GM10248 (cell line): ENCODE results near the gene TLE2.
"Not testable (repeated sequence)": the region's sequence is repeated elsewhere in the genome, so short reads cannot be mapped to it uniquely, and the experiment has no call there.

Source experiments
- CTCF ChIA-PET: fragments of 300-600 bp; sonication (Branson Sonifier 250); formaldehyde crosslinking; extraction: SDS; loops from one replicate; lab custom pipeline; 2021; ENCODE audit warnings: antibody characterized with exemption; lab: Yijun Ruan, JAX
- POLR2A ChIA-PET: fragments of 350-650 bp; sonication (Branson Sonifier 250); formaldehyde crosslinking; extraction: SDS; loops from one replicate; lab custom pipeline; 2020; ENCODE audit warnings: antibody characterized with exemption; lab: Yijun Ruan, JAX
- DNase-seq: peaks from one replicate; pipeline ENCODE4 v3.0.0; 2012; ENCODE audit errors: extremely low spot score
- CTCF ChIP-seq: IDR thresholded peaks from 2 replicates; pipeline ENCODE4 v1.5.1; 2012; ENCODE audit warnings: mild to moderate bottlenecking, low read depth; ENCODE audit errors: extremely low read depth, missing control alignments, control extremely low read depth

The TLE2 gene

DNA sequence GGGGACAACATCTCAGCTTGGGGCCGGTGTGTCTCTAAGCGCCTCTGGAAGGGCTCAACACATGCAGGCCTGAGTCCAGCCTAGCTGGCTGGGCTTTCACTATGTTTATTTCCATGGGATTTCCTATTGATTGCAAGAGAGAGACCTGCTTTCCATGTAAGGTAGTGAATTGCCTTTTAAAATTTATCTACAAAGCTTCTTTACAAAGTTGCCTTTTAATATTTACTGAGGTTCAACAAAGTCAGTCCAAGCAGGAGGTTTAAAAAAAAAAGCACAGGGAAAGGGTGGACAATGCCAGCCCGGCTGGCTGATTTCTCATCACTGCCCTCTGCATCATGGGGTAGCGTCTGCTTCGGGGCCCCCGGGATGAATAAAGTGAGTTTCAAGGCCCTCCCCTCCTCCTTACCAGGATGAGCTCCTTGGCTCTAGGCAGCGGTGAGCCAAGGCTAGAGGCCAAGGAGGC is 15.8 kb downstream of the TLE2 start:
- POLR2A ChIA-PET: interaction anchor here (0.6 kb wide), 1 partner anchor 112 kb away, joined by 3 read pairs; the partner anchor contains the start of gene ZNF57
- CTCF ChIA-PET: no interaction called here
- no peak for DNase-seq
- no peak for TF ChIP-seq CTCF

- DNase-seq: no peak
- TF ChIP-seq CTCF: no peak
- ChIA-PET CTCF (no interaction called here), POLR2A (no interaction called here)
These were observed 16.3 kb downstream of the TLE2 start for GRCh38 chr19:3012621-3013262.

- CTCF ChIA-PET, POLR2A ChIA-PET, DNase-seq: not testable (repeated sequence)
These were observed 17.0 kb downstream of the TLE2 start for GRCh38 chr19:3012059-3012458.

DNA sequence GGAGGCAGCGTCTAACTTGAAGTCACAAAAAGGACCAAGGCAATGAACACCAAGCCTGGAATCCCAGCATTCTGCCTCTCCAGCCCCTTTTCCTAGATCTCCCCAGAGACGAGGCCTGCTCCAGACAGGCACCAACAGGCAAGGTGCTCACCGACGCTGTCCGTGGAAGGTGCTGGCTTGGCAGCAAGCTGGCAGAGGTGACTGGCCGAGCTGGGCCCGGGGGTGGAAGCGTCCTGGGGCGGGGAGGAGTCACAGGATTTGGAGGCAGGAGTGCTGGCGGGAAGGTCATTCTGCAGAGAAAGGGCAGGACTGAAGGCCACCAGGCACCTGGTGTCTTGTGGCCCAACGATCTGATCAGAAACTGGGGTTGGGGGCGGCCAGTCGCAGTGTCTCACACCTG is 18.2 kb downstream of the TLE2 start:
- DNase-seq: no peak
- ChIA-PET CTCF (no interaction called here), POLR2A (no interaction called here)
- TF ChIP-seq CTCF: no peak

DNA sequence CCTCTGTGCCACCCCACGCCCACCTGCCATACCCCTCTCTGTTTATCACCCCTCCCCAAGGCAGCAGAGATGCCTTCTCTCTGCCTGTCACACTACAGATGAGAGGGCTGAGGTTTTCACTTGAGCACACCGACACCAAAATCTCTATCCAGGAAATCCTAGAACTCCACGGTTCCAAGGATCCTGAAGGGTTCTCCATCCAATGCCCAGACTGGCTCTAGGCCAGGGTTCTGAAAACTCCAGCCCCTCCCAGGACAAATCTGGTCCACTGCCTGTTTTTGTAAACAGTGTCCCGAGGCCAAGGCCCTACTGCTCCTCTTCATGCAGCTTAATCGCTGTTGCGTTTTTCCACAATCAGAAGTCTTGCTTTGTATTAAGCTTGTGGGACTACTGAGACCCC is 20.1 kb downstream of the TLE2 start:
- CTCF ChIA-PET: interaction anchor here (1.5 kb wide), 1 partner anchor 66 kb away, joined by 5 read pairs; no protein-coding TSS in a partner anchor
- POLR2A ChIA-PET: no interaction called here
- TF ChIP-seq CTCF: no peak
- no peak for DNase-seq

GRCh38 chr19:3007975-3008374 is 21.1 kb downstream of the TLE2 start:
- DNase-seq: no peak
- CTCF ChIA-PET: interaction anchor here (0.7 kb wide), 1 partner anchor 68 kb away, joined by 3 read pairs; no protein-coding TSS in a partner anchor
- no peak for TF ChIP-seq CTCF
- POLR2A ChIA-PET: no interaction called here

DNA sequence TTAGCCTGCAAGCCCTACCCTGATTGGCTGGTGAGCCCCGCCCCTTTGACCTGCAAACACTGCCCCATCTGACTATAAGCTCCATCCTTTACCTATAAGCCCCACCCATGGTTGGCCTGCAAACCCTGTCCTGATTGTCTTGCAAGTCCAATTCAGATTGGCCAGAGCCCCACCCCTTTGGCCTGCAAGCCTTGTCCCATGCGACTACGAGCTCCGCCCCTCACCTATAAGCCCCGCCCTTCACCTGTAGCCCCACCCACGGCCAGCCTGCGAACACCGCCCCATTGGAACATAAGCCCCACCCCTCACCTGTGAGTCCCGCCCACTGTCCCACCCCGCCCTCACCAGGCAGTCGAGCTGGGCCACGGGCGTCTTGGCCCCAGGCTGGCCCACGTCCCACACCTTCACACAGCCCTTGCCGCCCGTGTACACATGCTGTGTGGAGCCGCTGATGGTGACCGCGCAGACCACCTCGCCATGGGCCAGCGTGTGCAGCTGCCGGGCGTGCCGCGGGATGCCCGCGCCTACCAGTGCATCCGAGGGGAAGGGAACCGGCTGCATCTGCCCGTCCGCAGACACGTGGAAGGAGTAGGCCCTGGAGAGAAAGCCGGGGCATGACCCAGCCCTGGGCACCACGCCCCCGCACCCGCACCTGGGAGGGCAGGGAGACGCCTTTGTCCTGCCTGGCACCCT is 22.9 kb downstream of the TLE2 start:
- POLR2A ChIA-PET: no interaction called here

More for the DNA sequence above, 22.9 kb downstream of the TLE2 start:
- TF ChIP-seq CTCF: no peak
- CTCF ChIA-PET: interaction anchor here (2.0 to 2.8 kb wide), 2 partner anchors 43 to 98 kb away, joined by 9 to 10 read pairs; no protein-coding TSS in a partner anchor
- no peak for DNase-seq
